Keratinocyte (primary cell): ENCODE measurements around the gene OGDH. TPM values are rescaled to one million over a fixed set of nuclear protein-coding genes. Genes with fewer than 3 reads are reported as not detected.

Source experiments
- DNase-seq: peaks from one replicate; pipeline ENCODE4 v3.0.0-alpha.2; 2011; ENCODE audit warnings: low read depth, missing footprints, low spot score
- FAIRE-seq: peaks from 2 replicates; lab custom pipeline; 2011; peaks lifted over from hg19 to GRCh38; lab: Jason Lieb, UNC
- H2AFZ ChIP-seq: 2 replicates; pipeline ENCODE4 v1.6.0; 2012; ENCODE audit warnings: low read length, control low read depth, inconsistent platforms; ENCODE audit not compliant: control insufficient read depth
- H3K27ac ChIP-seq: 2 replicates; pipeline ENCODE4 v1.5.1; 2011; ENCODE audit warnings: low read length; ENCODE audit not compliant: control insufficient read depth, insufficient read depth
- H3K27me3 ChIP-seq: 3 replicates; pipeline ENCODE4 v1.6.0; 2011; ENCODE audit warnings: low read length; ENCODE audit not compliant: control insufficient read depth, insufficient read depth; ENCODE audit errors: extremely low read depth
- H3K36me3 ChIP-seq, 2 experiments: 2 replicates in 1 of 2; 3 replicates in 1 of 2; pipeline ENCODE4 v1.5.1; 2011; ENCODE audit warnings: low read length in 2 of 2, mild to moderate bottlenecking in 1 of 2; ENCODE audit not compliant: control insufficient read depth in 2 of 2, insufficient read depth in 2 of 2; ENCODE audit errors: extremely low read depth in 1 of 2
- H3K4me1 ChIP-seq: 3 replicates; pipeline ENCODE4 v1.5.1; 2011; ENCODE audit warnings: low read length; ENCODE audit not compliant: control insufficient read depth, insufficient read depth; ENCODE audit errors: extremely low read depth
- H3K4me2 ChIP-seq: 3 replicates; pipeline ENCODE4 v1.6.0; 2011; ENCODE audit warnings: low read depth, low read length; ENCODE audit not compliant: control insufficient read depth, insufficient read depth; ENCODE audit errors: extremely low read depth
- H3K4me3 ChIP-seq, 3 experiments: fragments of 200-600 bp in 1 of 3; sonication (generic) in 1 of 3; 2 replicates in 2 of 3; 3 replicates in 1 of 3; pipeline ENCODE4 v1.5.1; 2011 to 2016; ENCODE audit warnings: low read length in 3 of 3, mild to moderate bottlenecking in 3 of 3, control low read depth in 2 of 3, inconsistent platforms in 1 of 3, low read depth in 1 of 3, mixed read lengths in 1 of 3, mixed run types in 1 of 3, moderate library complexity in 1 of 3; ENCODE audit not compliant: control insufficient read depth in 2 of 3, insufficient read depth in 2 of 3; ENCODE audit errors: extremely low read depth in 1 of 3
- H3K79me2 ChIP-seq: 2 replicates; pipeline ENCODE4 v1.6.0; 2012; ENCODE audit warnings: low read length; ENCODE audit not compliant: control insufficient read depth, insufficient read depth
- H3K9ac ChIP-seq: 3 replicates; pipeline ENCODE4 v1.6.0; 2011; ENCODE audit warnings: low read length; ENCODE audit not compliant: control insufficient read depth, insufficient read depth; ENCODE audit errors: extremely low read depth
- H3K9me1 ChIP-seq: 3 replicates; pipeline ENCODE4 v1.6.0; 2011; ENCODE audit warnings: low read length; ENCODE audit not compliant: control insufficient read depth, insufficient read depth; ENCODE audit errors: extremely low read depth
- H3K9me3 ChIP-seq: 2 replicates; pipeline ENCODE4 v1.5.1; 2012; ENCODE audit warnings: low read depth, low read length; ENCODE audit not compliant: control insufficient read depth
- H4K20me1 ChIP-seq: 3 replicates; pipeline ENCODE4 v1.6.0; 2011; ENCODE audit warnings: low read length; ENCODE audit not compliant: control insufficient read depth, insufficient read depth; ENCODE audit errors: extremely low read depth
- EZH2 ChIP-seq: IDR thresholded peaks from one replicate; pipeline ENCODE4 v1.6.1; 2012; ENCODE audit warnings: inconsistent platforms, mild to moderate bottlenecking, low read length, moderate library complexity
- dilution Hi-C: fragments of 300-500 bp; cut with MboI; formaldehyde crosslinking; loops from one replicate; pipeline ENCODE4 v1.7.0; 2020; ENCODE audit warnings: low sequenced_read_pairs; ENCODE audit not compliant: extremely low pct_ligation_motif_present
- polyA plus RNA-seq, 5 experiments: library from polyadenylated mRNA; depleted of rRNA in 3 of 5; stranded (reverse) in 3 of 5; stranded (forward) in 1 of 5; unstranded in 1 of 5; fragments of >200 nt; gene quantifications; 1 replicate in 1 of 5; 2 replicates in 3 of 5; 3 replicates in 1 of 5; pipeline versions ENCODE4 v1.2.1 to v1.2.3, GENCODE V29; 2011 to 2012; ENCODE audit warnings: missing spikeins in 2 of 5, low read depth in 1 of 5, low replicate concordance in 1 of 5
- TF ChIP-seq, protein P1 (sequence below), 3 experiments: IDR thresholded peaks in 1 of 3; conservative IDR thresholded peaks in 1 of 3; optimal IDR thresholded peaks in 1 of 3; 2 replicates in 2 of 3; 3 replicates in 1 of 3; pipeline versions ENCODE3 to v1.5.1; 2011; ENCODE audit warnings: low read length in 3 of 3, mild to moderate bottlenecking in 3 of 3, moderate library complexity in 2 of 3, control low read depth in 1 of 3, inconsistent platforms in 1 of 3; ENCODE audit not compliant: insufficient read depth in 2 of 3; ENCODE audit errors: extremely low read depth in 1 of 3

The OGDH gene
- polyA plus RNA-seq, 1 donor (not counting 4 experiments of a cell fraction or from before 2014, with no cell fraction given), result 46.4 TPM

DNA sequence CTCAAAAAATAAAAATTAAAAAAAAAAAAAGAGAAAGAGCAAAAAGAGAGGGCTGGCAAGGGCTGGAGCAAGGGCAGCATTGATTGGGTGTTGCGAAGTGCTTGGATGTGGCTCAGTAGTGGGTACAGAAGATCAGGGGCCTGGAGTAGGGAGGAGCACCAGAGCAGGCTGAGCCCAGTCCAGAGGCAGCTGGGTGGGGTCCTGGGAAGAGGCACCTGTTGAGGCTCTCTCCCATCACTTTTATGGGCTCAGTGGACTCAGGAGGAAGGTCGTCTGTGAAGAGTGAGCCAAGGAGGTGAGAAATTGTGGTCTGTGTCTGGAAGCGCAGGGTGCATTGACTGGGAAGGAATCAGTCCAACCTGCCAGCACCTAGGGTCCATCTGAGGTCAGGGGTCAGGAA is 130.5 kb downstream of the OGDH start:
- Histone ChIP-seq H3K9ac (no peak overlapping the region), H3K27me3 (no peaks in the 10 kb centered on the region), H2AFZ (no peak overlapping the region), H4K20me1 (no peaks in the 10 kb centered on the region), H3K36me3 (no peaks in the 10 kb centered on the region), H3K79me2 (no peaks in the 10 kb centered on the region), H3K9me1 (no peaks in the 10 kb centered on the region), H3K4me3 (no peak overlapping the region), H3K4me2 (no peak overlapping the region), H3K4me1 (peaks cover 18% of the 10 kb centered on the region), H3K27ac (no peak overlapping the region), H3K9me3 (no peaks in the 10 kb centered on the region)
- dilution Hi-C loops, result no loop called here
- DNase-seq (no peak), FAIRE-seq (no peak)
- TF ChIP-seq, protein P1, sequence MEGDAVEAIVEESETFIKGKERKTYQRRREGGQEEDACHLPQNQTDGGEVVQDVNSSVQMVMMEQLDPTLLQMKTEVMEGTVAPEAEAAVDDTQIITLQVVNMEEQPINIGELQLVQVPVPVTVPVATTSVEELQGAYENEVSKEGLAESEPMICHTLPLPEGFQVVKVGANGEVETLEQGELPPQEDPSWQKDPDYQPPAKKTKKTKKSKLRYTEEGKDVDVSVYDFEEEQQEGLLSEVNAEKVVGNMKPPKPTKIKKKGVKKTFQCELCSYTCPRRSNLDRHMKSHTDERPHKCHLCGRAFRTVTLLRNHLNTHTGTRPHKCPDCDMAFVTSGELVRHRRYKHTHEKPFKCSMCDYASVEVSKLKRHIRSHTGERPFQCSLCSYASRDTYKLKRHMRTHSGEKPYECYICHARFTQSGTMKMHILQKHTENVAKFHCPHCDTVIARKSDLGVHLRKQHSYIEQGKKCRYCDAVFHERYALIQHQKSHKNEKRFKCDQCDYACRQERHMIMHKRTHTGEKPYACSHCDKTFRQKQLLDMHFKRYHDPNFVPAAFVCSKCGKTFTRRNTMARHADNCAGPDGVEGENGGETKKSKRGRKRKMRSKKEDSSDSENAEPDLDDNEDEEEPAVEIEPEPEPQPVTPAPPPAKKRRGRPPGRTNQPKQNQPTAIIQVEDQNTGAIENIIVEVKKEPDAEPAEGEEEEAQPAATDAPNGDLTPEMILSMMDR (optimal IDR thresholded peaks at IDR 0.05 in 1 of 3, IDR thresholded peaks at IDR 0.05 in 1 of 3, conservative IDR thresholded peaks at IDR 0.05 in 1 of 3; ENCODE audit: extremely low read depth in 1 of 3, insufficient read depth in 2 of 3, low read length in 3 of 3), result no peak
- no peak for TF ChIP-seq EZH2

DNA sequence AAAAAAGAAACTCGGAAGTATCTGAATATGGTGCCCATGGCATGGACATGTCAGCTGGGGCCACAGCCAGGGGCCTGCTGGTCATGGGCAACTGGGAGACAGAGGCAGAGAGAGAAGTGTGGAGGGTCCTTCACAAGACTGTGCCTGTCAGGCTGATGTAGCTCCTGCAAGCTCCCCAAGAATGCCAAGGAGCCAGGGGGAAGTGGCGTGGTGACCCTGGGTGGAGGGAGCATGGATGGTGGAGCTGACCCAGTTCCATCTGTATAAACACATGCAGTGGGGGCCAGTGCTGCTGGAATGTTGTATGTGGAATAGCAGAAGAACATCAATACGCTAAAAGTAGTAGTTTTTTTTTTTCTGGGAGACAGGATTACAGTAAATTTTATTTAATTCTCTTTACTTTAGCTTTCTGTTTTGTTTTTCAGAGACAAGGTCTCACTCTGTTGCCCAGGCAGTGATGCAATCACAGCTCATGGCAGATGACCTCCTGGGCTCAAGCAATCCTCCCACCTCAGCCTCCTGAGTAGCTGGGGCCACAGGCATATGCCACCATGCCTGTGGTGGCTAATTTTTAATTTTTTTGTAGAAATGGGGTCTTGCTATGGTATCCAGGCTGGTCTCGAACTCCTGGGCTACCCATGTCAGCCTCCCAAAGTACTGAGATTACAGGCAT is 131.8 kb downstream of the OGDH start:
- Histone ChIP-seq H3K9ac (no peak overlapping the region), H3K4me3 (no peak overlapping the region), H3K27ac (no peak overlapping the region), H3K9me1 (no peaks in the 10 kb centered on the region), H4K20me1 (no peaks in the 10 kb centered on the region), H3K4me1 (peaks cover 20% of the 10 kb centered on the region), H3K9me3 (no peaks in the 10 kb centered on the region), H3K27me3 (no peaks in the 10 kb centered on the region), H3K79me2 (no peaks in the 10 kb centered on the region), H2AFZ (no peak overlapping the region), H3K4me2 (no peak overlapping the region), H3K36me3 (no peaks in the 10 kb centered on the region)
- dilution Hi-C loops, result no loop called here
- TF ChIP-seq, protein P1 (optimal IDR thresholded peaks at IDR 0.05 in 1 of 3, IDR thresholded peaks at IDR 0.05 in 1 of 3, conservative IDR thresholded peaks at IDR 0.05 in 1 of 3; ENCODE audit: extremely low read depth in 1 of 3, insufficient read depth in 2 of 3, low read length in 3 of 3), result no peak
- no peak for TF ChIP-seq EZH2
- DNase-seq (no peak), FAIRE-seq (no peak)
